ENCODE data around the gene FLNB. TPM values are rescaled to one million over a fixed set of nuclear protein-coding genes. Genes with fewer than 3 reads are reported as not detected.

FLNB gene
- total RNA-seq, 1 experiment from 2014 or later: 75.4 TPM

- no peak for DNase-seq
- Histone ChIP-seq H3K36me3 (replicated peaks; ENCODE audit: control insufficient read depth, insufficient read depth, low read length) (peaks cover 49% of the 10 kb centered on the region), H3K4me3 (ENCODE audit: insufficient read depth, low read depth, low read length) (no peak overlapping the region)
Measured at GRCh38 chr3:58155838-58156237, 147.6 kb downstream of the FLNB start.

GRCh38 chr3:58157700-58158099 is 149.5 kb downstream of the FLNB start:
- Histone ChIP-seq H3K4me3 (ENCODE audit: insufficient read depth, low read depth, low read length) (no peak overlapping the region), H3K27me3 (ENCODE audit: control insufficient read depth, insufficient read depth, low read length) (no peaks in the 10 kb centered on the region), H3K36me3 (replicated peaks; ENCODE audit: control insufficient read depth, insufficient read depth, low read length) (peaks cover 53% of the 10 kb centered on the region)
- no peak for DNase-seq

More at GRCh38 chr3:58155838-58156237, 147.6 kb downstream of the FLNB start:
- no peaks in the 10 kb centered on the region for H3K27me3 ChIP-seq (ENCODE audit: control insufficient read depth, insufficient read depth, low read length)

GRCh38 chr3:58158442-58159153 is 150.4 kb downstream of the FLNB start:
- H3K27me3 ChIP-seq (ENCODE audit: control insufficient read depth, insufficient read depth, low read length): no peaks in the 10 kb centered on the region
- no peak overlapping the region for H3K4me3 ChIP-seq (ENCODE audit: insufficient read depth, low read depth, low read length)
- DNase-seq: no peak
- peaks cover 54% of the 10 kb centered on the region for H3K36me3 ChIP-seq (replicated peaks; ENCODE audit: control insufficient read depth, insufficient read depth, low read length)

GRCh38 chr3:58160399-58160798 is 152.2 kb downstream of the FLNB start:
- no peak overlapping the region for H3K4me3 ChIP-seq (ENCODE audit: insufficient read depth, low read depth, low read length)
- H3K27me3 ChIP-seq (ENCODE audit: control insufficient read depth, insufficient read depth, low read length): no peaks in the 10 kb centered on the region
- DNase-seq: no peak
- H3K36me3 ChIP-seq (replicated peaks; ENCODE audit: control insufficient read depth, insufficient read depth, low read length): peaks cover 52% of the 10 kb centered on the region

GRCh38 chr3:58161435-58162398 is 153.5 kb downstream of the FLNB start:
- peaks cover 48% of the 10 kb centered on the region for H3K36me3 ChIP-seq (replicated peaks; ENCODE audit: control insufficient read depth, insufficient read depth, low read length)
- no peak for DNase-seq
- no peak overlapping the region for H3K4me3 ChIP-seq (ENCODE audit: insufficient read depth, low read depth, low read length)
- H3K27me3 ChIP-seq (ENCODE audit: control insufficient read depth, insufficient read depth, low read length): no peaks in the 10 kb centered on the region

GRCh38 chr3:58163234-58163633 is 155.0 kb downstream of the FLNB start:
- no peaks in the 10 kb centered on the region for H3K27me3 ChIP-seq (ENCODE audit: control insufficient read depth, insufficient read depth, low read length)
- H3K36me3 ChIP-seq (replicated peaks; ENCODE audit: control insufficient read depth, insufficient read depth, low read length): peaks cover 51% of the 10 kb centered on the region
- no peak for DNase-seq

GRCh38 chr3:58164199-58164879 is 156.1 kb downstream of the FLNB start:
- Histone ChIP-seq H3K27me3 (ENCODE audit: control insufficient read depth, insufficient read depth, low read length) (no peaks in the 10 kb centered on the region), H3K4me3 (ENCODE audit: insufficient read depth, low read depth, low read length) (no peak overlapping the region), H3K36me3 (replicated peaks; ENCODE audit: control insufficient read depth, insufficient read depth, low read length) (peaks cover 48% of the 10 kb centered on the region)
- DNase-seq: no peak

More at GRCh38 chr3:58163234-58163633, 155.0 kb downstream of the FLNB start:
- no peak overlapping the region for H3K4me3 ChIP-seq (ENCODE audit: insufficient read depth, low read depth, low read length)

- peak; percentile 65 for DNase-seq
- no peak overlapping the region for H3K4me3 ChIP-seq (ENCODE audit: insufficient read depth, low read depth, low read length)
- peaks cover 51% of the 10 kb centered on the region for H3K36me3 ChIP-seq (replicated peaks; ENCODE audit: control insufficient read depth, insufficient read depth, low read length)
- no peaks in the 10 kb centered on the region for H3K27me3 ChIP-seq (ENCODE audit: control insufficient read depth, insufficient read depth, low read length)
Measured at GRCh38 chr3:58164906-58165821, 156.9 kb downstream of the FLNB start.

- peak; percentile 92 for DNase-seq
- H3K27me3 ChIP-seq (ENCODE audit: control insufficient read depth, insufficient read depth, low read length): no peaks in the 10 kb centered on the region
- peaks cover 44% of the 10 kb centered on the region for H3K36me3 ChIP-seq (replicated peaks; ENCODE audit: control insufficient read depth, insufficient read depth, low read length)
- no peak overlapping the region for H3K4me3 ChIP-seq (ENCODE audit: insufficient read depth, low read depth, low read length)
Measured at GRCh38 chr3:58167431-58168351, 159.5 kb downstream of the FLNB start.

- Histone ChIP-seq H3K27me3 (ENCODE audit: control insufficient read depth, insufficient read depth, low read length) (no peaks in the 10 kb centered on the region), H3K4me3 (ENCODE audit: insufficient read depth, low read depth, low read length) (no peak overlapping the region), H3K36me3 (replicated peaks; ENCODE audit: control insufficient read depth, insufficient read depth, low read length) (peaks cover 37% of the 10 kb centered on the region)
- DNase-seq: no peak
Measured at GRCh38 chr3:58168498-58168897, 160.3 kb downstream of the FLNB start.

- no peaks in the 10 kb centered on the region for H3K27me3 ChIP-seq (ENCODE audit: control insufficient read depth, insufficient read depth, low read length)
- no peak for DNase-seq
- peaks cover 34% of the 10 kb centered on the region for H3K36me3 ChIP-seq (replicated peaks; ENCODE audit: control insufficient read depth, insufficient read depth, low read length)
- no peak overlapping the region for H3K4me3 ChIP-seq (ENCODE audit: insufficient read depth, low read depth, low read length)
Measured at GRCh38 chr3:58169371-58169770, 161.1 kb downstream of the FLNB start.

- no peak for DNase-seq
- H3K27me3 ChIP-seq (ENCODE audit: control insufficient read depth, insufficient read depth, low read length): no peaks in the 10 kb centered on the region
- no peak overlapping the region for H3K4me3 ChIP-seq (ENCODE audit: insufficient read depth, low read depth, low read length)
- peaks cover 31% of the 10 kb centered on the region for H3K36me3 ChIP-seq (replicated peaks; ENCODE audit: control insufficient read depth, insufficient read depth, low read length)
Measured at GRCh38 chr3:58170376-58170775, 162.2 kb downstream of the FLNB start.

- peaks cover 27% of the 10 kb centered on the region for H3K36me3 ChIP-seq (replicated peaks; ENCODE audit: control insufficient read depth, insufficient read depth, low read length)
- no peaks in the 10 kb centered on the region for H3K27me3 ChIP-seq (ENCODE audit: control insufficient read depth, insufficient read depth, low read length)
- no peak for DNase-seq
- H3K4me3 ChIP-seq (ENCODE audit: insufficient read depth, low read depth, low read length): no peak overlapping the region
Measured at GRCh38 chr3:58171126-58171525, 162.9 kb downstream of the FLNB start.
